ENCODE results near the gene TRIM71. TPM values are rescaled to one million over a fixed set of nuclear protein-coding genes. Genes with fewer than 3 reads are reported as not detected.
"Not testable (repeated sequence)": the region's sequence is repeated elsewhere in the genome, so short reads cannot be mapped to it uniquely, and the experiment has no call there.

TRIM71 gene
- total RNA-seq, 2 donors from 2014 or later = 0.03 TPM; not detected in 1

- H3K36me3 Mint-ChIP-seq (ENCODE audit: low read depth) = no peaks in the 10 kb centered on the region
- DNase-seq = no peak
- H3K27ac Mint-ChIP-seq = no peak overlapping the region
- no peaks in the 10 kb centered on the region for H3K9me3 ChIP-seq (ENCODE audit: control insufficient read depth, low read length, poor library complexity, severe bottlenecking)
- ATAC-seq = no peak
- peaks cover 6% of the 10 kb centered on the region for H3K4me1 Mint-ChIP-seq
- H3K4me3 Mint-ChIP-seq = no peak overlapping the region
- H3K27me3 Mint-ChIP-seq = peaks cover 11% of the 10 kb centered on the region
Measured at GRCh38 chr3:32841341-32841740, 23.5 kb downstream of the TRIM71 start.

DNA sequence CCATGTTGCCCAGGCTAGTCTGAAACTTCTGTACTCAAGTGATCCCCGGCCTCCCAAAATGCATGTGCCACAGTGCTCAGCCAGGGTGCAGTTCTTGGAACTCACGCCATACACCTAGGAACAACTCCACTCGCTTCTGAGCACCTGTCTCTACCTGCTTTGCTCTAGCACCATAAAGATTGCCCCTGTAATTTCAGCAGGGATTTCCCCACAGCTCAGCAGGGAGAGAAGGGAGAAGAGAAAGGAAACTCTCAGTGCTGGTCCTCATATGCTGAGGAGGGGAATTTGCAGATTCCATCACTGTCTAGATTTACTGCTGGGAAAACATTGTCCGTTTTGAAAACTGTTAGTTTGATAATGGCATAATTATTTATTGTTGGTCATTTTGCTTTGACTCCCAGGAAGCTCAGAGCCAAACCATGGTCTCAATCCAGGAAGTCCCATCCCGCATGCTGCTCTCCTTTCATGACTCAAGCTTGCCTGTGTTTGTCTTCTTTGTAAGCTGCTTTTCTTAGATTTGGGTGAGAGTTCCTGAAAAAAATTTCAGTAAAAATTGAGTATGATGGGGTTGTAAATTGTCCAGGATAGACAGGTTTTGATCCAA lies 24.2 kb downstream of the TRIM71 start:
- DNase-seq (no peak), ATAC-seq (no peak)
- Mint-ChIP-seq H3K27ac (no peak overlapping the region), H3K27me3 (peaks cover 11% of the 10 kb centered on the region), H3K4me1 (peaks cover 6% of the 10 kb centered on the region), H3K4me3 (no peak overlapping the region), H3K36me3 (ENCODE audit: low read depth) (no peaks in the 10 kb centered on the region)
- no peaks in the 10 kb centered on the region for H3K9me3 ChIP-seq (ENCODE audit: control insufficient read depth, low read length, poor library complexity, severe bottlenecking)

- no peaks in the 10 kb centered on the region for H3K36me3 Mint-ChIP-seq (ENCODE audit: low read depth)
- DNase-seq (no peak), ATAC-seq (no peak)
- no peaks in the 10 kb centered on the region for H3K9me3 ChIP-seq (ENCODE audit: control insufficient read depth, low read length, poor library complexity, severe bottlenecking)
- H3K27ac Mint-ChIP-seq = no peak overlapping the region
- H3K4me3 Mint-ChIP-seq = no peak overlapping the region
- H3K4me1 Mint-ChIP-seq = peaks cover 6% of the 10 kb centered on the region
- peaks cover 11% of the 10 kb centered on the region for H3K27me3 Mint-ChIP-seq
Measured at GRCh38 chr3:32842531-32842931, 24.7 kb downstream of the TRIM71 start.

- ATAC-seq = no peak
- peaks cover 11% of the 10 kb centered on the region for H3K27me3 Mint-ChIP-seq
Measured at GRCh38 chr3:32842987-32843386, 25.2 kb downstream of the TRIM71 start.

GRCh38 chr3:32843510-32844321 lies 25.9 kb downstream of the TRIM71 start:
- H3K9me3 ChIP-seq (ENCODE audit: control insufficient read depth, low read length, poor library complexity, severe bottlenecking) = no peaks in the 10 kb centered on the region
- H3K36me3 Mint-ChIP-seq (ENCODE audit: low read depth) = no peaks in the 10 kb centered on the region
- H3K4me1 Mint-ChIP-seq = peaks cover 6% of the 10 kb centered on the region
- ATAC-seq (no peak), DNase-seq (no peak)
- peaks cover 14% of the 10 kb centered on the region for H3K27me3 Mint-ChIP-seq
- no peak overlapping the region for H3K4me3 Mint-ChIP-seq
- H3K27ac Mint-ChIP-seq = no peak overlapping the region

More at GRCh38 chr3:32842987-32843386, 25.2 kb downstream of the TRIM71 start:
- Mint-ChIP-seq H3K36me3 (ENCODE audit: low read depth) (no peaks in the 10 kb centered on the region), H3K27ac (no peak overlapping the region), H3K4me3 (no peak overlapping the region), H3K4me1 (peaks cover 6% of the 10 kb centered on the region)
- no peaks in the 10 kb centered on the region for H3K9me3 ChIP-seq (ENCODE audit: control insufficient read depth, low read length, poor library complexity, severe bottlenecking)
- DNase-seq = no peak

GRCh38 chr3:32844322-32844654 lies 26.5 kb downstream of the TRIM71 start:
- no peaks in the 10 kb centered on the region for H3K9me3 ChIP-seq (ENCODE audit: control insufficient read depth, low read length, poor library complexity, severe bottlenecking)
- ATAC-seq = no peak
- Mint-ChIP-seq H3K27me3 (peaks cover 12% of the 10 kb centered on the region), H3K36me3 (ENCODE audit: low read depth) (no peaks in the 10 kb centered on the region), H3K4me3 (no peak overlapping the region), H3K27ac (no peak overlapping the region), H3K4me1 (peaks cover 6% of the 10 kb centered on the region)
- DNase-seq = no peak

DNA sequence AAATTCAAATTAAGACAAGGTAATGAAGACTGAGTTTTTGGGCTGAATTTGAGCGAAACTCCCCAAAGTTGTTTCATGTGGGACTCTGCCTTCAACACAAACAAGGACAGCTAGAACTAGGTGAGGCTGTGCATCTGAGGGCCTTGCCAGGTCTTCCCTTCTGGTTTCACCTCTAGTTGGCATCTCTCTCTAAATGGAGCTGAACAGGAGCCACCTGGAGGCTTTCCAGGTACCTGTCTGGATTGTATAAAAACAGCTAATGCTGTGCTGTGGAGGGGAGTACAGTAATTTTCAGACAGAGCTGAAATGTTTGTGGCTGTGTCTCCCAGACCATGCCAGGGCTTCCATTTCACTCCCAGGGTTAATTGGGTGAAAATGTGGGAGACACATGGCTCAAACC lies 27.1 kb downstream of the TRIM71 start:
- H3K36me3 Mint-ChIP-seq (ENCODE audit: low read depth) = no peaks in the 10 kb centered on the region
- H3K9me3 ChIP-seq (ENCODE audit: control insufficient read depth, low read length, poor library complexity, severe bottlenecking) = no peaks in the 10 kb centered on the region
- ATAC-seq (no peak), DNase-seq (no peak)
- no peak overlapping the region for H3K27ac Mint-ChIP-seq
- H3K4me1 Mint-ChIP-seq = peaks cover 6% of the 10 kb centered on the region
- peaks cover 9% of the 10 kb centered on the region for H3K27me3 Mint-ChIP-seq
- H3K4me3 Mint-ChIP-seq = no peak overlapping the region

DNA sequence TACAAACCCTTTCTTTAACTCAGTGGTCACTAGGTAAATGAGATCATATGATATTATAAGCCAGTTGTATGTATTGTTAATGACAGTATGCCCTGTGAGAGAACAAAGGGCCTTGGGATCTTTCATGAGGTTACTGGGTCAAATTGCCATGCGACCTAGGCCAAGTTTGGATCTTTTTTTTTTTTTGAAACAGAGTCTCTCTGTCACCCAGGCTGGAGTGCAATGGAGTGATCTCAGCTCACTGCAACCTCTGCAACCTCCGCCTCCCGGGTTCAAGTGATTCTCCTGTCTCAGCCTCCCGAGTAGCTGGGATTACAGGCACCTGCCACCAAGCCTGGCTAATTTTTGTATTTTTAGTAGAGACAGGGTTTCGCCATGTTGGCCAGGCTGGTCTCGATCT lies 27.7 kb downstream of the TRIM71 start:
- H3K9me3 ChIP-seq (ENCODE audit: control insufficient read depth, low read length, poor library complexity, severe bottlenecking); H3K27me3 Mint-ChIP-seq; DNase-seq; ATAC-seq; H3K4me3 Mint-ChIP-seq; H3K36me3 Mint-ChIP-seq (ENCODE audit: low read depth); H3K4me1 Mint-ChIP-seq; H3K27ac Mint-ChIP-seq: not testable (repeated sequence)

GRCh38 chr3:32847045-32847444 lies 29.2 kb downstream of the TRIM71 start:
- H3K27ac Mint-ChIP-seq; H3K4me1 Mint-ChIP-seq; H3K36me3 Mint-ChIP-seq (ENCODE audit: low read depth); H3K4me3 Mint-ChIP-seq; DNase-seq; H3K9me3 ChIP-seq (ENCODE audit: control insufficient read depth, low read length, poor library complexity, severe bottlenecking); ATAC-seq: not testable (repeated sequence)
- peaks cover 16% of the 10 kb centered on the region for H3K27me3 Mint-ChIP-seq

DNA sequence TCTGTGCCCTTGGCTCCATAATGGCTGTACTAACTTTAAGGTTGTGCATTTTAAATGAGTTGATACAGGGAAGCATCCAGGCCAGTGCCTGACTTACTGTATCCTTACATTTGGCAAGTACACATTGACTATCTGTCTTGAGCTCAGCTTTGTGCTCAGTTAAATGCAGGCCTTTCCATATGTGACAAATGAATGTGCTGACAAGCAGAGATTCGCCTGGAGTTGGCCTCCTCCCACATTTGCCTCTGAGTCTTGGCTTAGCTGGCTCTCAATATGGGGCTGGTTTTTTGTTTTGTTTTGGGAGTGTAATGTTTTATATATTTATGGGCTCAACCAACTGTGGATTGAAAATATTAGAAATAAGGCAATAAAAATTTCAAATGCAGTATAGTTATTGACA lies 29.7 kb downstream of the TRIM71 start:
- H3K4me1 Mint-ChIP-seq = peaks cover 5% of the 10 kb centered on the region
- no peak overlapping the region for H3K27ac Mint-ChIP-seq
- H3K4me3 Mint-ChIP-seq = no peak overlapping the region
- ATAC-seq (no peak), DNase-seq (no peak)
- no peaks in the 10 kb centered on the region for H3K9me3 ChIP-seq (ENCODE audit: control insufficient read depth, low read length, poor library complexity, severe bottlenecking)
- H3K36me3 Mint-ChIP-seq (ENCODE audit: low read depth) = no peaks in the 10 kb centered on the region
- H3K27me3 Mint-ChIP-seq = peaks cover 16% of the 10 kb centered on the region

GRCh38 chr3:32848215-32848614 lies 30.4 kb downstream of the TRIM71 start:
- Mint-ChIP-seq H3K4me1 (peaks cover 2% of the 10 kb centered on the region), H3K36me3 (ENCODE audit: low read depth) (no peaks in the 10 kb centered on the region), H3K4me3 (no peak overlapping the region), H3K27me3 (peaks cover 18% of the 10 kb centered on the region), H3K27ac (no peak overlapping the region)
- no peaks in the 10 kb centered on the region for H3K9me3 ChIP-seq (ENCODE audit: control insufficient read depth, low read length, poor library complexity, severe bottlenecking)
- DNase-seq (no peak), ATAC-seq (no peak)

GRCh38 chr3:32849046-32849445 lies 31.2 kb downstream of the TRIM71 start:
- DNase-seq (no peak), ATAC-seq (no peak)
- no peaks in the 10 kb centered on the region for H3K9me3 ChIP-seq (ENCODE audit: control insufficient read depth, low read length, poor library complexity, severe bottlenecking)
- peaks cover 4% of the 10 kb centered on the region for H3K4me1 Mint-ChIP-seq
- no peak overlapping the region for H3K4me3 Mint-ChIP-seq
- H3K27me3 Mint-ChIP-seq = peaks cover 24% of the 10 kb centered on the region
- H3K36me3 Mint-ChIP-seq (ENCODE audit: low read depth) = peaks cover 2% of the 10 kb centered on the region
- no peak overlapping the region for H3K27ac Mint-ChIP-seq

GRCh38 chr3:32850226-32850625 lies 32.4 kb downstream of the TRIM71 start:
- no peak overlapping the region for H3K27ac Mint-ChIP-seq
- ATAC-seq = no peak
- peaks cover 29% of the 10 kb centered on the region for H3K27me3 Mint-ChIP-seq
- no peak overlapping the region for H3K4me3 Mint-ChIP-seq
- DNase-seq = no peak
- H3K4me1 Mint-ChIP-seq = peaks cover 4% of the 10 kb centered on the region
- peaks cover 4% of the 10 kb centered on the region for H3K36me3 Mint-ChIP-seq (ENCODE audit: low read depth)
- no peaks in the 10 kb centered on the region for H3K9me3 ChIP-seq (ENCODE audit: control insufficient read depth, low read length, poor library complexity, severe bottlenecking)

DNA sequence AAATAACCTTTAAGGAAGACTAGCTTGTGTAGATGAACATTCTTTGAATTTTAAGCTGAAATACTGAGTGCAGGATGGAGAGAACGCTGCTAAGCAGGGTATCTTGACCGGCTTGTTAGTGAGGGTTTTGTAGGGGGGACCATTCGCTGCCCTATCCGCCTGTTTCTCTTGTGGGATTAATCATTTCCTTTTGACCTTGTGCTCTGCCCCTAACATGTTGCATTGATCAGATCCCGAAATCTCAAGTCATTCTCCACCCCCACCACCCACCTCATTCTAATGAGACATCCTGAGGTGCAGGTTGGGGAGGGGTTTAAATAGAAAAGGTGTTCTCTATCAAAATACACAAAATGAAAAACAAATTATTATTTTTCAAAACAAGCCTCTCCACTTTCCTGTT lies 32.8 kb downstream of the TRIM71 start:
- Mint-ChIP-seq H3K4me1 (peaks cover 4% of the 10 kb centered on the region), H3K4me3 (no peak overlapping the region), H3K27ac (no peak overlapping the region), H3K27me3 (peaks cover 33% of the 10 kb centered on the region), H3K36me3 (ENCODE audit: low read depth) (peaks cover 4% of the 10 kb centered on the region)
- no peaks in the 10 kb centered on the region for H3K9me3 ChIP-seq (ENCODE audit: control insufficient read depth, low read length, poor library complexity, severe bottlenecking)
- ATAC-seq (no peak), DNase-seq (no peak)

Measured in T-helper 17 cell (primary cell).